Stimulated activated naive CD8-positive, alpha-beta T cell treated with anti-CD3 and anti-CD28 coated beads, Interleukin-15, Interleukin-2, amounts not matched to agents 100 U/mL and 50 U/mL, for 24 hours (primary cell): Measurements from ENCODE around the gene PHKG1.
"Not testable (repeated sequence)": the region's sequence is repeated elsewhere in the genome, so short reads cannot be mapped to it uniquely, and the experiment has no call there.

Experiments
- ATAC-seq: fragments of 150-1000 bp; cut with Tn5 transposase; one replicate; pipeline ENCODE4 v1.10.0; 2021
- DNase-seq: peaks from one replicate; pipeline ENCODE4 v3.0.0; 2021

PHKG1 gene

GRCh38 chr7:56092789-56093531 is at the start of gene PHKG1:
Gene PHKG1, minus strand, starts transcription at chr7:56092952. Its CDS starts 4,011 bp downstream, at chr7:56088941.
- DNase-seq (no peak), ATAC-seq (no peak)

GRCh38 chr7:56131062-56131461 is 38.3 kb upstream of the PHKG1 start:
- not testable (repeated sequence) for ATAC-seq, DNase-seq

- DNase-seq (no peak), ATAC-seq (no peak)
These were observed 34.7 kb upstream of the PHKG1 start for GRCh38 chr7:56127241-56127975.

- DNase-seq (no peak), ATAC-seq (no peak)
These were observed 33.1 kb upstream of the PHKG1 start for GRCh38 chr7:56125831-56126230.

- ATAC-seq: no peak
These were observed 32.2 kb upstream of the PHKG1 start for GRCh38 chr7:56124981-56125380.

GRCh38 chr7:56121440-56121839 is 28.7 kb upstream of the PHKG1 start:
- no peak for ATAC-seq
- DNase-seq: no peak

More at GRCh38 chr7:56124981-56125380, 32.2 kb upstream of the PHKG1 start:
- no peak for DNase-seq

GRCh38 chr7:56115852-56116538 is 23.2 kb upstream of the PHKG1 start, which contains the start of gene NUPR2:
Gene NUPR2, minus strand, starts transcription at chr7:56116417. Its CDS starts 103 bp downstream, at chr7:56116314.
- DNase-seq (no peak), ATAC-seq (no peak)

- not testable (repeated sequence) for ATAC-seq, DNase-seq
These were observed 19.5 kb upstream of the PHKG1 start for GRCh38 chr7:56112244-56112643.

GRCh38 chr7:56110611-56111010 is 17.9 kb upstream of the PHKG1 start:
- ATAC-seq: no peak

GRCh38 chr7:56107954-56108258 is 15.2 kb upstream of the PHKG1 start:
- no peak for DNase-seq
- no peak for ATAC-seq

More at GRCh38 chr7:56110611-56111010, 17.9 kb upstream of the PHKG1 start:
- no peak for DNase-seq

GRCh38 chr7:56106108-56107073 is 13.6 kb upstream of the PHKG1 start, which contains the start of gene CHCHD2:
Gene CHCHD2, minus strand, starts transcription at chr7:56106476. Its CDS starts 63 bp downstream, at chr7:56106413.
- ATAC-seq: peak; percentile 99
- DNase-seq: peak; percentile 90

GRCh38 chr7:56105508-56105907 is 12.8 kb upstream of the PHKG1 start:
- ATAC-seq: peak; percentile 26
- peak; percentile 31 for DNase-seq

- not testable (repeated sequence) for ATAC-seq
These were observed 11.4 kb upstream of the PHKG1 start for GRCh38 chr7:56104138-56104537.

GRCh38 chr7:56099653-56100052 is 6.9 kb upstream of the PHKG1 start:
- ATAC-seq (peak; percentile 25), DNase-seq (no peak)

More at GRCh38 chr7:56104138-56104537, 11.4 kb upstream of the PHKG1 start:
- DNase-seq: not testable (repeated sequence)

- DNase-seq, ATAC-seq: not testable (repeated sequence)
These were observed 5.6 kb upstream of the PHKG1 start for GRCh38 chr7:56098187-56099008.

- no peak for DNase-seq
- ATAC-seq: no peak
These were observed 4.9 kb upstream of the PHKG1 start for GRCh38 chr7:56097700-56098099.

GRCh38 chr7:56092388-56092787 is 364 bp downstream of the PHKG1 start:
- DNase-seq, ATAC-seq: not testable (repeated sequence)

GRCh38 chr7:56091591-56091990 is 1.2 kb downstream of the PHKG1 start:
- DNase-seq (no peak), ATAC-seq (no peak)

GRCh38 chr7:56087445-56087844 is 5.3 kb downstream of the PHKG1 start:
- DNase-seq (no peak), ATAC-seq (no peak)

GRCh38 chr7:56086761-56087160 is 6.0 kb downstream of the PHKG1 start:
- no peak for ATAC-seq
- no peak for DNase-seq
